Measurements from ENCODE around the gene GNPAT.

- peak; percentile 73 for TF ChIP-seq CTCF (conservative IDR thresholded peaks at IDR 0.05; ENCODE audit: low read length)
- TF ChIP-seq EZH2phosphoT487 (IDR thresholded peaks at IDR 0.05; ENCODE audit: borderline replicate concordance, low read depth, low read length) = no peak
These were observed 738 bp downstream of the GNPAT start for GRCh38 chr1:231241750-231242149.

Measured in OCI-LY7 (cell line).